GM23338 (cell line): Measurements from ENCODE around the gene MFAP4.

Source experiments
- CREB1 ChIP-seq: fragments of 250-450 bp; sonication (Bioruptor Pico); IDR thresholded peaks from 2 replicates; pipeline ENCODE4 v1.5.0; 2020; ENCODE audit warnings: low read depth, mild to moderate bottlenecking, moderate library complexity
- ETS1 ChIP-seq: IDR thresholded peaks from 2 replicates; pipeline ENCODE4 v1.6.1; 2016; ENCODE audit warnings: antibody characterized with exemption
- EZH2 ChIP-seq: fragments of 200-600 bp; sonication (generic); IDR thresholded peaks from one replicate; pipeline ENCODE4 v1.8.0; 2017; ENCODE audit warnings: antibody characterized with exemption, mild to moderate bottlenecking, low read depth; ENCODE audit not compliant: unreplicated experiment
- EZH2phosphoT487 ChIP-seq: fragments of 200-600 bp; sonication (generic); IDR thresholded peaks from one replicate; pipeline ENCODE4 v1.8.1; 2018; ENCODE audit warnings: antibody characterized with exemption; ENCODE audit not compliant: unreplicated experiment
- JUNB ChIP-seq: IDR thresholded peaks from one replicate; pipeline ENCODE4 v1.6.1; 2016; ENCODE audit warnings: antibody characterized with exemption; ENCODE audit not compliant: unreplicated experiment
- POLR2AphosphoS5 ChIP-seq: IDR thresholded peaks from 2 replicates; pipeline ENCODE4 v1.6.1; 2016; ENCODE audit warnings: antibody characterized with exemption, low read depth
- REST ChIP-seq: IDR thresholded peaks from one replicate; pipeline ENCODE4 v1.6.1; 2018; ENCODE audit warnings: antibody characterized with exemption; ENCODE audit not compliant: unreplicated experiment
- ZNF114 ChIP-seq: fragments of 250-450 bp; sonication (Bioruptor Pico); IDR thresholded peaks from 2 replicates; pipeline ENCODE4 v1.5.0; 2020; ENCODE audit warnings: mild to moderate bottlenecking, moderate library complexity
- ZNF331 ChIP-seq: fragments of 250-450 bp; sonication (Bioruptor Pico); IDR thresholded peaks from 2 replicates; pipeline ENCODE4 v1.5.0; 2020; ENCODE audit warnings: low read depth, mild to moderate bottlenecking, moderate library complexity
- TF ChIP-seq, protein P1 (sequence below), 2 experiments: fragments of 200-600 bp in 1 of 2; sonication (generic) in 1 of 2; conservative IDR thresholded peaks; 2 replicates each; pipeline versions ENCODE4 v1.5.1 to v1.6.1; 2016 to 2017; ENCODE audit warnings: antibody characterized with exemption in 2 of 2, low read depth in 2 of 2, mild to moderate bottlenecking in 2 of 2, moderate library complexity in 1 of 2

GRCh38 chr17:19386051-19386929 lies 700 bp downstream of the MFAP4 start:
- TF ChIP-seq EZH2phosphoT487: no peak
- TF ChIP-seq, protein P1, sequence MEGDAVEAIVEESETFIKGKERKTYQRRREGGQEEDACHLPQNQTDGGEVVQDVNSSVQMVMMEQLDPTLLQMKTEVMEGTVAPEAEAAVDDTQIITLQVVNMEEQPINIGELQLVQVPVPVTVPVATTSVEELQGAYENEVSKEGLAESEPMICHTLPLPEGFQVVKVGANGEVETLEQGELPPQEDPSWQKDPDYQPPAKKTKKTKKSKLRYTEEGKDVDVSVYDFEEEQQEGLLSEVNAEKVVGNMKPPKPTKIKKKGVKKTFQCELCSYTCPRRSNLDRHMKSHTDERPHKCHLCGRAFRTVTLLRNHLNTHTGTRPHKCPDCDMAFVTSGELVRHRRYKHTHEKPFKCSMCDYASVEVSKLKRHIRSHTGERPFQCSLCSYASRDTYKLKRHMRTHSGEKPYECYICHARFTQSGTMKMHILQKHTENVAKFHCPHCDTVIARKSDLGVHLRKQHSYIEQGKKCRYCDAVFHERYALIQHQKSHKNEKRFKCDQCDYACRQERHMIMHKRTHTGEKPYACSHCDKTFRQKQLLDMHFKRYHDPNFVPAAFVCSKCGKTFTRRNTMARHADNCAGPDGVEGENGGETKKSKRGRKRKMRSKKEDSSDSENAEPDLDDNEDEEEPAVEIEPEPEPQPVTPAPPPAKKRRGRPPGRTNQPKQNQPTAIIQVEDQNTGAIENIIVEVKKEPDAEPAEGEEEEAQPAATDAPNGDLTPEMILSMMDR (conservative IDR thresholded peaks at IDR 0.05; ENCODE audit: low read depth in 2 of 2): no peak
- TF ChIP-seq EZH2: no peak
- no peak for TF ChIP-seq CREB1 (CRISPR knock-in tag)
- TF ChIP-seq REST: no peak
- no peak for TF ChIP-seq POLR2AphosphoS5
- TF ChIP-seq ETS1: no peak
- no peak for TF ChIP-seq ZNF331 (CRISPR knock-in tag)
- no peak for TF ChIP-seq JUNB
- no peak for TF ChIP-seq ZNF114 (CRISPR knock-in tag)
